ENCODE data around the gene CCDC117.

DNA sequence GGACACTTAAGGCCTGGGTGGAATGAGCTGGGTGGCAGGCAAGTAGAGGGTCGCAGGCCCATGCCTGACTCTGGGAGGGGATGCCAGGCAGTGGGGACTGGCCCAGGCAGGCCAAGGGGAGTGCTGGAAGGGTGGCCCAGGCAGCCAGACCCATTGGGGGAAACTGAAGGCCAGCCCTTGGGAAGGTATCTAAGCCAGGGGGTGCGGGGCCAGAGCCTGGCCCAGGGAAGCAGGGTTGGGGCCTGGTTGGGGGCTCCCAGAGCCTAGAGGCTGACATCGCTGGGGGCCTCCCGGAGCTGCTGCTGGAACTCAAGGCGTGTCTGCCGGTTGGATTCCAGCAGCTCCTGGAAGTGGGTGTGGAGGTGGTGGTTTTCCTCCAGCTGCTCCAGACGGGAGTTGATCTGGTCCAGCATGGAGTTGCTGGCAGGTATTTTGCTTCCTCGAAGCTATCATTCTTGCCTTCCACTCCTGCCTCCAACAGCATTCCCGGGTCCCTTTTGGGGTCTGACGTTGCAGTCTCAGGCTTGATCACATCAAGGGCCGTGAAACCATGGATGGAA, 63.2 kb downstream of the CCDC117 start:
- TF ChIP-seq TAF1 (IDR thresholded peaks at IDR 0.05; ENCODE audit: low read depth), result no peak
- no peak for TF ChIP-seq EP300 (IDR thresholded peaks at IDR 0.05; ENCODE audit: borderline replicate concordance)
- no peak for TF ChIP-seq TEAD4 (IDR thresholded peaks at IDR 0.05)
- TF ChIP-seq REST (IDR thresholded peaks at IDR 0.05; ENCODE audit: low read depth), result no peak
- no peak for TF ChIP-seq NFIC (IDR thresholded peaks at IDR 0.05)
- TF ChIP-seq, protein P1, sequence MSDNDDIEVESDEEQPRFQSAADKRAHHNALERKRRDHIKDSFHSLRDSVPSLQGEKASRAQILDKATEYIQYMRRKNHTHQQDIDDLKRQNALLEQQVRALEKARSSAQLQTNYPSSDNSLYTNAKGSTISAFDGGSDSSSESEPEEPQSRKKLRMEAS (IDR thresholded peaks at IDR 0.05), result no peak
- no peak for TF ChIP-seq YY1 (IDR thresholded peaks at IDR 0.05; ENCODE audit: low read depth)
